Left cardiac atrium (tissue), 4 donors: ENCODE measurements around the gene GPC5. TPM values are rescaled to one million over a fixed set of nuclear protein-coding genes. Genes with fewer than 3 reads are reported as not detected.

Experiments used
- ATAC-seq, 2 donors: fragments of 200-7000 bp; cut with Tn5 transposase; one replicate each; pipeline ENCODE4 v1.9.1; 2020; ENCODE audit warnings: mild to moderate bottlenecking in 2 of 2, moderate library complexity in 2 of 2
- DNase-seq: peaks from one replicate; pipeline ENCODE4 v3.0.0-alpha.2; 2020
- intact Hi-C, 2 donors: fragments of 100-400 bp; cut with DNase I; formaldehyde crosslinking; loops; one replicate each; pipeline versions ENCODE4 v1.14.1 to v1.15.1; 2022 to 2023
- total RNA-seq, 2 donors: library from RNA; stranded (reverse); fragmentation: NEBNext Ultra II Directional; extraction: Animal tissue kit (Norgen Biotek cat#: 25700); gene quantifications; one replicate each; pipeline ENCODE4 v1.2.1, GENCODE V29; 2021
- donor health status: DM: no; HTN: yes; CAD: no.
- donor health status: DM: no; HTN: yes; CAD: no; lungs with severe emphysema.
- donor health status: DM: yes; HTN: yes; CAD: no.
- donor health status: Dilated cardiomyopathy.

The GPC5 gene
- total RNA-seq, 2 donors from 2014 or later, result 1.8 to 3.0 TPM

- no peak for ATAC-seq
- intact Hi-C loops, result no loop called here
- no peak for DNase-seq
Observed at GRCh38 chr13:91523116-91523515, 124.7 kb downstream of the GPC5 start.

DNA sequence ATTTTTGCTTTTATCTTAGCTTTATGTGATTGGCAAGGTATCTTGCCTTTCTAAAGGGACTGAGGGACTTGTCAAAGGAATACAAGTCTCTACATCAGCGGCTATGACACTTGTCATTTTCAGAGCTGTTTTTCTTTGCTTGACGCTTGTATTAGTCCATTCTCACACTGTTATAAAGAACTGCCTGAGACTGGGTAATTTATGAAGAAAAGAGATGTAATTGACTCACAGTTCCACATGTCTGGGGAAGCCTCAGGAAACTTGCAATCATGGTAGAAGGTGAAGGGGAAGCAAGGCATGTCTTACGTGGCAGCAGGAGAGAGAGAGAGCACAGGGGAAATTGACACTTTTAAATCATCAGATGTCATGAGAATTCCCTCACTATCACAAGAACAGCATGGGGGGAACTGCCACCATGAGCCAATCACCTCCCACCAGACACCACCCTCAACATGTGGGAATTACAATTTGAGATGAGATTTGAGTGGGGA is 128.2 kb downstream of the GPC5 start:
- no peak for DNase-seq
- intact Hi-C loops, result no loop called here
- no peak for ATAC-seq

DNA sequence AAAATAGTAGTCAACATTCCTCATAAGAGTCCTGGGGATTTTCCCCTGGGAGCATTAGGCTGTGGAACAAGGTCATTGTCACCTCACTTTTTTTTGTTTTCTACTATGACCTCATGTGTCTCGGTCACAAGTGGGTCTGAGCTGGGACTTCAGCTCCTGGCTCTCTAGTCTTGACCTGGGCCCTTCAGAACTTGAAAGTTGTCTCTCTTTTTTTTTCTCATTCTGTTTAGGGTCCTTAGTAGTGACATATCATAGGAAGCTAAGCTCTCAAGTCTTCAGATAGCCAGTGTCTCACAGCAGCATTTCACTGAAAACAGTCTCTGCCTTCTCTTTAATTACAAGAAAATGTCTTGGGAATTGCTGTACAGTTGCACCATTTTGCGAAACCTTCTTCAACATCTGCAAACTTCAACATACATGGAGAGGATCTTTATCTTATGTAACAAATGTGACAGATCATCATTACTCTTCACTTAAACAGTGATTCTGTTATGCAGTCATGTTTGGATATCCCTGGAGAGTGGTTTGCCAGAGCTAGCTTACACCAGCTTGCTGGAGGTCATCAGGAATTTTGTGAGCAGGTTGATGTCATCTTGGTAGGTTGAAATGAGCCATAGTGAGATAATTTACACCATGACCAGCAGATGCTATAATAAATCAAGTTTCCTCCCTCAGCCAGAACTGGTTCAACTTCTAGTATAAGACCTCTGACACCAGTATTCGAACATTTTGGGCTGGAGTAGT is 131.5 kb downstream of the GPC5 start:
- no peak for ATAC-seq

GRCh38 chr13:91531646-91532045 is 133.2 kb downstream of the GPC5 start:
- intact Hi-C loops, result no loop called here
- DNase-seq (no peak), ATAC-seq (no peak)

More for the DNA sequence above, 131.5 kb downstream of the GPC5 start:
- no peak for DNase-seq
- intact Hi-C loops, result no loop called here

GRCh38 chr13:91533354-91533753 is 134.9 kb downstream of the GPC5 start:
- no peak for ATAC-seq
- intact Hi-C loops, result no loop called here

GRCh38 chr13:91534996-91535395 is 136.6 kb downstream of the GPC5 start:
- intact Hi-C loops, result no loop called here
- ATAC-seq (no peak), DNase-seq (no peak)

More at GRCh38 chr13:91533354-91533753, 134.9 kb downstream of the GPC5 start:
- DNase-seq, result no peak

- ATAC-seq (no peak), DNase-seq (no peak)
- intact Hi-C loops, result no loop called here
Observed at GRCh38 chr13:91537376-91537775, 139.0 kb downstream of the GPC5 start.

- ATAC-seq (no peak), DNase-seq (no peak)
- intact Hi-C loops, result no loop called here
Observed at GRCh38 chr13:91539286-91540157, 141.1 kb downstream of the GPC5 start.

GRCh38 chr13:91540158-91540736 is 141.8 kb downstream of the GPC5 start:
- ATAC-seq (no peak), DNase-seq (no peak)
- intact Hi-C loops, result no loop called here

- intact Hi-C loops, result no loop called here
- no peak for ATAC-seq
- peak; percentile 35 for DNase-seq
Observed at GRCh38 chr13:91544723-91545122, 146.3 kb downstream of the GPC5 start.

DNA sequence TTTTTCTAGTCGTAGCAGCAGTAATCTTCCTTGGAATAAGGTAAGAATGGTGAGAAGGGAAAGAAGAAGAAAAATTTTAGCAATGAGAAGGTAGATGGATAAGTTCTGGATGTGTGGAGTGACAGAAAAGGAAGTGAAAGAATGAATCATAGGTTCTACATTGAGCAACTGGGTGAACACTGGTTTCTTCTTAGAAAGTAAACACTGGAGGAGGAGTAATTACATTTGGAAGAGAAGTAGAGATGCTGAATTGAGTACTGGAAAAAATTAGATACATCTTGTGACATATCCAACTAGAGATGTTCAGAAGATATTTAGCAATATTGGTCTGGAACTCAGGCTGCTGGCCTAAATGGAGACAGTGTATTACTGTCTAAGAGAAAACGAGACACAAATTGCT is 148.5 kb downstream of the GPC5 start:
- DNase-seq, result no peak
- intact Hi-C loops, result no loop called here
- no peak for ATAC-seq

GRCh38 chr13:91553584-91553983 is 155.2 kb downstream of the GPC5 start:
- no peak for DNase-seq
- ATAC-seq, result no peak
- intact Hi-C loops, result no loop called here

DNA sequence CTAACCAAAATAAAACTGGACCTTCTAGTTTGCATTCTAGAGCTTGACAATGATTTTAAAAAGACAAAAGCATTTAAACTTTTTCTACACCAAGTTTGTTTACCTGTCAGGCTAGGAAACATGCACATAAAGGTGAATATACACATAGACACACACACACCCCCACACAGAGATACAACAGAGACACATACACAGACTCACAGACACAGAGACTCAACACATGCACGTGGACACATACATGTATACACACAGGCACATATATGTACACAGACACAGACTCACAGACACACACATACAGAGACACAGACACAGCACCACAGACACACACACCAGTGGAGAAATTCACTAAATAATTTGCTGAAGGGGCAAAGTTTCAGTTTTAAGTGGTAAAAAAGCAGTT is 155.7 kb downstream of the GPC5 start:
- ATAC-seq (no peak), DNase-seq (no peak)
- intact Hi-C loops, result no loop called here

GRCh38 chr13:91557328-91558090 is 159.1 kb downstream of the GPC5 start:
- no peak for ATAC-seq
- DNase-seq, result no peak
- intact Hi-C loops, result no loop called here

GRCh38 chr13:91563799-91564198 is 165.4 kb downstream of the GPC5 start:
- DNase-seq, result no peak

DNA sequence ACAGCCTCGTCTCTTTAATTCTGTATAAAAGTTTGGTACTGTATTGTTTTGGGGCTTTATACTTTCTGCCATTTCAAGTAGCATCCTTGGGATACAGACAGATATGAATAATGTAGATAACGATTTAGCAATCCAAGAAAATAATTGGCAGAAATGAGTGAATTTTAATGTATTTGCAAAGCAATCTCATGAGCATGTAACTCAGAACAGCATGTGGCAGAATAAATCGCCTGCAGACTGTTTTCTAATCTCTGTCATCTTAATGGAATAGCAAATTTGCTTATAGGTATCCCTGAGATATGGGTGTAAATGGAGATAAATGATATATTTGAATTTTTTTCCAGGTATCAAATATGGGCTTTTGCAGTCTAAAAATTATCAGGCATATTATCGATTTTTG is 166.0 kb downstream of the GPC5 start:
- DNase-seq (no peak), ATAC-seq (no peak)
- intact Hi-C loops, result no loop called here

More at GRCh38 chr13:91563799-91564198, 165.4 kb downstream of the GPC5 start:
- ATAC-seq, result peak in 1 of 2 donors; percentile 38
- intact Hi-C loops, result no loop called here

GRCh38 chr13:91565296-91565695 is 166.9 kb downstream of the GPC5 start:
- DNase-seq, result no peak
- intact Hi-C loops, result no loop called here
- ATAC-seq, result no peak

DNA sequence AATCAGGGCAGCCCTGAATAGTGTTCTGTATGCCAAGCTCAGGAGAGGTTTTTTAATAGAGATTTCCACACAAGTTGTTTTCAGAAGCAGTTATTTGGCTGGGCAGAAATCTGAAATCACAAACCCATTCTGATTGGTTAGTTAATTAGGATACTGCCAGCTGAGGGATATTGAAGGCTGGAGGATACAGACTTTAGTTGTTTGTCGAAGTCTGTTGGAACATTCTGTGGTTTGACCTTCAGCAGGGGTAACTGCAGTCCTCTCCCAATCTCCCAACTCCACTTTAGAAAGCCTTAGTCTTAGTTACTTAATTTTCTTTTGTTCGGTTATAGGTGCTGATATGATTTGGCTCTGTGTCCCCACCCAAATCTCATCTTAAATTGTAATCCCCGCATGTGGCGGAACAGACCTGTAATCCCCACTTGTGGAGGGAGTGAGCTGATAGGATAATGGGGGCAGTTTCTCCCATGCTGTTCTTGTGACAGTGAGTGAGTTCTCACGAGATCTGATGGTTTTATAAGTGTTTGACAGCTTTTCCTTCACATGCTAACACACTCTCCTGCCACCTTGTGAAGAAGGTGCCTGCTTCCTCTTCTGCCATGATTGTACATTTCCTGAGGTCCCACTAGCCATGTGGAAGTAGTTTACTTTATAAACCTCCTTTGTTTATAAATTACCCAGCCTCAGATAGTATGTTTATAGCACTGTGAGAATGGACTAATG is 169.2 kb downstream of the GPC5 start:
- DNase-seq (no peak), ATAC-seq (no peak)
- intact Hi-C loops, result no loop called here

- no peak for ATAC-seq
- intact Hi-C loops, result no loop called here
Observed at GRCh38 chr13:91571681-91572080, 173.3 kb downstream of the GPC5 start.

More at GRCh38 chr13:91571681-91572080, 173.3 kb downstream of the GPC5 start:
- DNase-seq, result no peak
